HEK293 (cell line): ENCODE results near the gene PYGM.
A peak's percentile ranks its signal among the peaks of the same experiment; 100 is the strongest.

ENCODE experiments used
- CTCF ChIA-PET: fragments of 350-600 bp; formaldehyde crosslinking; extraction: SDS; loops from one replicate; lab custom pipeline; 2021; ENCODE audit warnings: antibody characterized with exemption; lab: Yijun Ruan, JAX
- POLR2A ChIA-PET: fragments of 300-600 bp; formaldehyde crosslinking; extraction: SDS; loops from one replicate; lab custom pipeline; 2020; ENCODE audit warnings: antibody characterized with exemption, inconsistent platforms; lab: Yijun Ruan, JAX
- H3K27ac ChIP-seq: fragments of 200-500 bp; sonication (Bioruptor generic); 2 replicates; pipeline ENCODE4 v1.5.1; 2014; ENCODE audit warnings: low read depth, low read length, control low read depth, inconsistent platforms; ENCODE audit errors: extremely low read depth
- H3K36me3 ChIP-seq, 2 experiments: fragments of 200-500 bp in 1 of 2; sonication (Bioruptor generic) in 1 of 2; 1 replicate in 1 of 2; 2 replicates in 1 of 2; pipeline ENCODE4 v1.5.1; 2014 to 2017; ENCODE audit warnings: inconsistent platforms in 2 of 2, low read length in 2 of 2; ENCODE audit not compliant: control insufficient read depth in 2 of 2, insufficient read depth in 1 of 2
- H3K4me1 ChIP-seq: fragments of 200-500 bp; sonication (Bioruptor generic); 2 replicates; pipeline ENCODE4 v1.5.1; 2014; ENCODE audit warnings: mild to moderate bottlenecking, low read length, inconsistent platforms; ENCODE audit not compliant: control insufficient read depth, insufficient read depth
- H3K4me3 ChIP-seq: 2 replicates; pipeline ENCODE4 v1.5.1; 2011; ENCODE audit warnings: low read depth, mild to moderate bottlenecking, control low read depth, low read length, moderate library complexity
- H3K9me3 ChIP-seq: fragments of 200-500 bp; sonication (Bioruptor generic); 2 replicates; pipeline ENCODE4 v1.5.1; 2014; ENCODE audit warnings: low read depth, low read length, inconsistent platforms; ENCODE audit not compliant: control insufficient read depth, insufficient read depth
- FEZF1 ChIP-seq: fragments of 450-650 bp; formaldehyde crosslinking; IDR thresholded peaks from 2 replicates; pipeline ENCODE4 v1.5.1; 2016; ENCODE audit warnings: missing biosample characterization, missing genetic modification characterization
- GLI4 ChIP-seq: fragments of 450-650 bp; formaldehyde crosslinking; IDR thresholded peaks from 2 replicates; pipeline ENCODE4 v1.5.1; 2016; ENCODE audit warnings: missing biosample characterization, missing genetic modification characterization
- GLIS2 ChIP-seq: fragments of 450-650 bp; formaldehyde crosslinking; IDR thresholded peaks from 2 replicates; pipeline ENCODE4 v1.5.1; 2016; ENCODE audit warnings: missing biosample characterization, missing genetic modification characterization
- HOXD13 ChIP-seq: sonication (generic); formaldehyde crosslinking; IDR thresholded peaks from 2 replicates; pipeline ENCODE4 v1.8.0; 2022; ENCODE audit warnings: missing genetic modification reagents, borderline replicate concordance
- IKZF3 ChIP-seq: fragments of 450-650 bp; IDR thresholded peaks from 2 replicates; pipeline ENCODE4 v1.5.0; 2018; ENCODE audit warnings: missing biosample characterization, mild to moderate bottlenecking, missing genetic modification characterization, moderate library complexity
- MZF1 ChIP-seq: fragments of 450-650 bp; formaldehyde crosslinking; IDR thresholded peaks from 2 replicates; pipeline ENCODE4 v1.5.1; 2017; ENCODE audit warnings: missing biosample characterization, missing genetic modification characterization, borderline replicate concordance
- OVOL3 ChIP-seq: fragments of 450-650 bp; formaldehyde crosslinking; IDR thresholded peaks from 2 replicates; pipeline ENCODE4 v1.5.1; 2016; ENCODE audit warnings: missing biosample characterization, missing genetic modification characterization
- SCRT2 ChIP-seq: fragments of 450-650 bp; formaldehyde crosslinking; IDR thresholded peaks from 2 replicates; pipeline ENCODE4 v1.5.1; 2016; ENCODE audit warnings: missing biosample characterization, missing genetic modification characterization
- SP3 ChIP-seq: fragments of 450-650 bp; formaldehyde crosslinking; IDR thresholded peaks from 2 replicates; pipeline ENCODE4 v1.5.1; 2016; ENCODE audit warnings: missing biosample characterization, missing genetic modification characterization
- ZBTB20 ChIP-seq: fragments of 450-650 bp; formaldehyde crosslinking; IDR thresholded peaks from 2 replicates; pipeline ENCODE4 v1.5.1; 2016; ENCODE audit warnings: missing biosample characterization, missing genetic modification characterization
- ZIC2 ChIP-seq: fragments of 450-650 bp; formaldehyde crosslinking; IDR thresholded peaks from 2 replicates; pipeline ENCODE4 v1.5.1; 2016; ENCODE audit warnings: missing biosample characterization, missing genetic modification characterization
- ZNF10 ChIP-seq: fragments of 450-650 bp; formaldehyde crosslinking; IDR thresholded peaks from 2 replicates; pipeline ENCODE4 v1.5.1; 2017; ENCODE audit warnings: missing biosample characterization, missing genetic modification characterization
- ZNF140 ChIP-seq: fragments of 450-650 bp; formaldehyde crosslinking; IDR thresholded peaks from 2 replicates; pipeline ENCODE4 v1.5.1; 2016; ENCODE audit warnings: missing biosample characterization, missing genetic modification characterization
- ZNF146 ChIP-seq: fragments of 450-650 bp; formaldehyde crosslinking; IDR thresholded peaks from 2 replicates; pipeline ENCODE4 v1.5.1; 2016; ENCODE audit warnings: missing biosample characterization, missing genetic modification characterization
- ZNF157 ChIP-seq: fragments of 450-650 bp; formaldehyde crosslinking; IDR thresholded peaks from 2 replicates; pipeline ENCODE4 v1.5.1; 2016; ENCODE audit warnings: missing biosample characterization, missing genetic modification characterization
- ZNF16 ChIP-seq: fragments of 450-650 bp; formaldehyde crosslinking; IDR thresholded peaks from 2 replicates; pipeline ENCODE4 v1.5.1; 2016; ENCODE audit warnings: low read depth, missing biosample characterization, missing genetic modification characterization
- ZNF169 ChIP-seq: fragments of 450-650 bp; formaldehyde crosslinking; IDR thresholded peaks from 2 replicates; pipeline ENCODE4 v1.5.1; 2016; ENCODE audit warnings: missing biosample characterization, missing genetic modification characterization
- ZNF221 ChIP-seq: fragments of 450-650 bp; formaldehyde crosslinking; IDR thresholded peaks from 2 replicates; pipeline ENCODE4 v1.5.1; 2017; ENCODE audit warnings: missing biosample characterization, missing genetic modification characterization, borderline replicate concordance
- ZNF24 ChIP-seq: fragments of 450-650 bp; formaldehyde crosslinking; IDR thresholded peaks from 2 replicates; pipeline ENCODE4 v1.5.1; 2016; ENCODE audit warnings: missing biosample characterization, missing genetic modification characterization
- ZNF324 ChIP-seq: fragments of 450-650 bp; formaldehyde crosslinking; IDR thresholded peaks from 2 replicates; pipeline ENCODE4 v1.5.1; 2016; ENCODE audit warnings: missing biosample characterization, missing genetic modification characterization
- ZNF404 ChIP-seq: fragments of 450-650 bp; formaldehyde crosslinking; IDR thresholded peaks from 2 replicates; pipeline ENCODE4 v1.5.1; 2017; ENCODE audit warnings: missing biosample characterization, missing genetic modification characterization
- ZNF501 ChIP-seq: fragments of 450-650 bp; formaldehyde crosslinking; IDR thresholded peaks from 2 replicates; pipeline ENCODE4 v1.5.1; 2016; ENCODE audit warnings: missing biosample characterization, missing genetic modification characterization
- ZNF521 ChIP-seq: fragments of 450-650 bp; formaldehyde crosslinking; IDR thresholded peaks from 2 replicates; pipeline ENCODE4 v1.5.1; 2017; ENCODE audit warnings: missing biosample characterization, mild to moderate bottlenecking, missing genetic modification characterization
- ZNF600 ChIP-seq: fragments of 450-650 bp; formaldehyde crosslinking; IDR thresholded peaks from 2 replicates; pipeline ENCODE4 v1.5.1; 2016; ENCODE audit warnings: missing biosample characterization, missing genetic modification characterization
- ZNF654 ChIP-seq: fragments of 450-650 bp; formaldehyde crosslinking; IDR thresholded peaks from 2 replicates; pipeline ENCODE4 v1.5.1; 2016; ENCODE audit warnings: low read depth, missing biosample characterization, missing genetic modification characterization
- ZNF768 ChIP-seq: fragments of 450-650 bp; formaldehyde crosslinking; IDR thresholded peaks from 2 replicates; pipeline ENCODE4 v1.5.1; 2018; ENCODE audit warnings: missing biosample characterization, mild to moderate bottlenecking, missing genetic modification characterization
- ZNF777 ChIP-seq: fragments of 450-650 bp; formaldehyde crosslinking; IDR thresholded peaks from 2 replicates; pipeline ENCODE4 v1.5.1; 2017; ENCODE audit warnings: missing biosample characterization, missing genetic modification characterization, borderline replicate concordance
- TF ChIP-seq, protein P1 (sequence below): fragments of 450-650 bp; formaldehyde crosslinking; IDR thresholded peaks from 2 replicates; pipeline ENCODE4 v1.5.1; 2016; ENCODE audit warnings: missing biosample characterization, missing genetic modification characterization
- TF ChIP-seq, protein P2 (sequence below): fragments of 450-650 bp; formaldehyde crosslinking; IDR thresholded peaks from 2 replicates; pipeline ENCODE4 v1.5.1; 2017; ENCODE audit warnings: missing biosample characterization, missing genetic modification characterization
- TF ChIP-seq, protein P3 (sequence below): fragments of 450-650 bp; IDR thresholded peaks from 2 replicates; pipeline ENCODE4 v1.5.1; 2018; ENCODE audit warnings: missing biosample characterization, missing genetic modification characterization
- TF ChIP-seq, protein P4 (sequence below): fragments of 450-650 bp; formaldehyde crosslinking; IDR thresholded peaks from 2 replicates; pipeline ENCODE4 v1.5.1; 2016; ENCODE audit warnings: missing biosample characterization, missing genetic modification characterization

Gene PYGM

DNA sequence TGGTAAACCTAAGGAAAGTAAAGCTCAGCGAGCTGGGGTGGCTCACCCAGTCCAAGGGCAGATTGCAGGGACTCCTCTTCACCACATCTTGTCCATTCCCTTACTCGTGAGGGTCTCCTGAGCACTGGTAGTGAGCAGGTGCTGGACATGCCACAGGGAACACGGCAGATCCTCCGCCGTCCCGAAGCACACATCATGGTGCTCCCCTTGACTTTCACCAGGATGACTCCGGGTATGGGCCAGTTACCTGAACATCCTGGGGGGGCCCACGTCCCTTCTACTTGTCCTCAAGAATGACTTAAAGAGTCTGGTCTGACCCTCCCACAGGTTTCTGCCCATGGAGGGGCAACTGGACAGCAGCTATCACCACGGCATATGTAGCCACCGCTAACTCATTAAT, 26.5 kb upstream of the PYGM start:
- POLR2A ChIA-PET = no interaction called here
- no peaks in the 10 kb centered on the region for H3K4me1 ChIP-seq
- no peak overlapping the region for H3K4me3 ChIP-seq
- CTCF ChIA-PET = interaction anchor here (0.6 to 2.0 kb wide), 7 partner anchors 11 to 406 kb away, joined by 3 to 8 read pairs (median 4); partner anchors contain the start of gene PPP2R5B
- TF ChIP-seq ZNF24 (tag by site-specific recombination) (no peak), ZIC2 (tag by site-specific recombination) (no peak), MZF1 (tag by site-specific recombination) (no peak), ZNF324 (tag by site-specific recombination) (no peak), ZNF404 (tag by site-specific recombination) (no peak), ZNF777 (tag by site-specific recombination) (no peak), HOXD13 (CRISPR knock-in tag) (no peak), ZNF16 (no peak), GLIS2 (tag by site-specific recombination) (no peak), ZNF157 (tag by site-specific recombination) (no peak), OVOL3 (tag by site-specific recombination) (no peak), IKZF3 (tag by site-specific recombination) (no peak), ZNF501 (no peak), GLI4 (no peak), ZNF140 (tag by site-specific recombination) (no peak), ZNF169 (tag by site-specific recombination) (no peak)
- TF ChIP-seq, protein P1, sequence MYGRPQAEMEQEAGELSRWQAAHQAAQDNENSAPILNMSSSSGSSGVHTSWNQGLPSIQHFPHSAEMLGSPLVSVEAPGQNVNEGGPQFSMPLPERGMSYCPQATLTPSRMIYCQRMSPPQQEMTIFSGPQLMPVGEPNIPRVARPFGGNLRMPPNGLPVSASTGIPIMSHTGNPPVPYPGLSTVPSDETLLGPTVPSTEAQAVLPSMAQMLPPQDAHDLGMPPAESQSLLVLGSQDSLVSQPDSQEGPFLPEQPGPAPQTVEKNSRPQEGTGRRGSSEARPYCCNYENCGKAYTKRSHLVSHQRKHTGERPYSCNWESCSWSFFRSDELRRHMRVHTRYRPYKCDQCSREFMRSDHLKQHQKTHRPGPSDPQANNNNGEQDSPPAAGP = no peak
- TF ChIP-seq, protein P2, sequence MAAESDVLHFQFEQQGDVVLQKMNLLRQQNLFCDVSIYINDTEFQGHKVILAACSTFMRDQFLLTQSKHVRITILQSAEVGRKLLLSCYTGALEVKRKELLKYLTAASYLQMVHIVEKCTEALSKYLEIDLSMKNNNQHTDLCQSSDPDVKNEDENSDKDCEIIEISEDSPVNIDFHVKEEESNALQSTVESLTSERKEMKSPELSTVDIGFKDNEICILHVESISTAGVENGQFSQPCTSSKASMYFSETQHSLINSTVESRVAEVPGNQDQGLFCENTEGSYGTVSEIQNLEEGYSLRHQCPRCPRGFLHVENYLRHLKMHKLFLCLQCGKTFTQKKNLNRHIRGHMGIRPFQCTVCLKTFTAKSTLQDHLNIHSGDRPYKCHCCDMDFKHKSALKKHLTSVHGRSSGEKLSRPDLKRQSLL (tag by site-specific recombination) = no peak
- H3K36me3 ChIP-seq = peaks cover 0 to 13% of the 10 kb centered on the region in 2 experiments; a peak in 1 of 3 replicates
- H3K27ac ChIP-seq = no peak overlapping the region
- H3K9me3 ChIP-seq = no peaks in the 10 kb centered on the region

DNA sequence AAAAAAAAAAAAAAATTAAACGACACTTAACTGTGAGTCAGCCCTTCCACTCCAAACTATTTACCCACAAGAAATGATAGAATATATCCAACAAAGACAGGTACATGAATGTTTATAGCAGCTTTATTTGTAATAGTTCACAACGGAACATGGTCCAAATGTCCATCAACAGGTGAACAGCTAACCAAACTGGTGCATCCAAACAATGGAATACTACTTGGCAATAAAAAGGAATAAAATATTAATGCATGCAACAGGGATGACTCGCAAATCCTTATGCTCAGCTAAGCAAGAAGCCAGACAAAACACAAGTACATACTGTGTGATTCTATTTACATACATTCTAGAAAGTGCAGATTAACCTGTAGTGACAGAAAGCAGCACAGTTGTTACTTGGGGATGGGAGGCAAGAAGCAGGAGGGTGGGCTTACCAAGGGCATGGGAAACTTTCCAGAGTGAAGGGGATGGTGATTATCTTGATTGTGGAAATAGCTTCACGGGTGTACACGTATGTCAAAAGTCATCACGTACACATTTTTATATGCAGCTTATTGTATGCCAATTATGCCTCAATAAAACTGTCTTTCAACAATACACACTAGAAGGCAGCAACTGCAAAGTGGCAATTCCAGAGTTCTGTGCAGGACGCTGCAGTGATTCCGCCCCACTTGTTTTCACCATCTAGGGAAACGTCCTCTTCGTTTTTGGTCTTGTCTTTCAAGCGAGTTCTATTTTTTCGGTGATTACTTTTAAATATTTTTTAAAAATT, 25.2 kb upstream of the PYGM start:
- Histone ChIP-seq H3K4me1 (no peaks in the 10 kb centered on the region), H3K9me3 (no peaks in the 10 kb centered on the region), H3K4me3 (no peak overlapping the region), H3K36me3 (peaks cover 0 to 11% of the 10 kb centered on the region in 2 experiments; a peak in 1 of 3 replicates), H3K27ac (no peak overlapping the region)
- ChIA-PET CTCF (interaction anchor here (0.6 to 2.0 kb wide), 8 partner anchors 9 to 295 kb away, joined by 3 to 8 read pairs (median 3); no protein-coding TSS in a partner anchor), POLR2A (interaction anchor here (0.6 kb wide), 1 partner anchor 13 kb away, joined by 7 read pairs; no protein-coding TSS in a partner anchor)
- TF ChIP-seq ZNF140 (tag by site-specific recombination) (no peak), ZNF146 (tag by site-specific recombination) (peak; percentile 77; the same call in 1 of the 2 replicates), ZNF521 (no peak), SP3 (no peak), SCRT2 (tag by site-specific recombination) (peak; percentile 73), ZBTB20 (no peak), ZNF221 (no peak), ZNF654 (tag by site-specific recombination) (no peak), ZNF600 (tag by site-specific recombination) (no peak), ZNF10 (tag by site-specific recombination) (no peak), FEZF1 (tag by site-specific recombination) (no peak), ZNF768 (no peak)
- TF ChIP-seq, protein P3, sequence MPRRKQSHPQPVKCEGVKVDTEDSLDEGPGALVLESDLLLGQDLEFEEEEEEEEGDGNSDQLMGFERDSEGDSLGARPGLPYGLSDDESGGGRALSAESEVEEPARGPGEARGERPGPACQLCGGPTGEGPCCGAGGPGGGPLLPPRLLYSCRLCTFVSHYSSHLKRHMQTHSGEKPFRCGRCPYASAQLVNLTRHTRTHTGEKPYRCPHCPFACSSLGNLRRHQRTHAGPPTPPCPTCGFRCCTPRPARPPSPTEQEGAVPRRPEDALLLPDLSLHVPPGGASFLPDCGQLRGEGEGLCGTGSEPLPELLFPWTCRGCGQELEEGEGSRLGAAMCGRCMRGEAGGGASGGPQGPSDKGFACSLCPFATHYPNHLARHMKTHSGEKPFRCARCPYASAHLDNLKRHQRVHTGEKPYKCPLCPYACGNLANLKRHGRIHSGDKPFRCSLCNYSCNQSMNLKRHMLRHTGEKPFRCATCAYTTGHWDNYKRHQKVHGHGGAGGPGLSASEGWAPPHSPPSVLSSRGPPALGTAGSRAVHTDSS (tag by site-specific recombination) = no peak
- TF ChIP-seq, protein P4, sequence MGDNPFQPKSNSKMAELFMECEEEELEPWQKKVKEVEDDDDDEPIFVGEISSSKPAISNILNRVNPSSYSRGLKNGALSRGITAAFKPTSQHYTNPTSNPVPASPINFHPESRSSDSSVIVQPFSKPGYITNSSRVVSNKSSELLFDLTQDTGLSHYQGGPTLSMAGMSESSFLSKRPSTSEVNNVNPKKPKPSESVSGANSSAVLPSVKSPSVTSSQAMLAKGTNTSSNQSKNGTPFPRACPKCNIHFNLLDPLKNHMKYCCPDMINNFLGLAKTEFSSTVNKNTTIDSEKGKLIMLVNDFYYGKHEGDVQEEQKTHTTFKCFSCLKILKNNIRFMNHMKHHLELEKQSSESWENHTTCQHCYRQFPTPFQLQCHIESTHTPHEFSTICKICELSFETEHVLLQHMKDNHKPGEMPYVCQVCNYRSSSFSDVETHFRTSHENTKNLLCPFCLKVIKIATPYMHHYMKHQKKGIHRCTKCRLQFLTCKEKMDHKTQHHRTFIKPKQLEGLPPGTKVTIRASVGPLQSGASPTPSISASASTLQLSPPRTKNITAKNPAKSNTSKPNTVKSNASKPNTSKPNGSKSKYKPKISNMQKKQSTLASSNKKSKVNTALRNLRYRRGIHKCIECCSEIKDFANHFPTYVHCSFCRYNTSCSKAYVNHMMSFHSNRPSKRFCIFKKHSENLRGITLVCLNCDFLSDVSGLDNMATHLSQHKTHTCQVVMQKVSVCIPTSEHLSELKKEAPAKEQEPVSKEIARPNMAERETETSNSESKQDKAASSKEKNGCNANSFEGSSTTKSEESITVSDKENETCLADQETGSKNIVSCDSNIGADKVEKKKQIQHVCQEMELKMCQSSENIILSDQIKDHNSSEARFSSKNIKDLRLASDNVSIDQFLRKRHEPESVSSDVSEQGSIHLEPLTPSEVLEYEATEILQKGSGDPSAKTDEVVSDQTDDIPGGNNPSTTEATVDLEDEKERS (tag by site-specific recombination) = no peak
